Trophoblast cell (in vitro differentiated cells and primary cell): ENCODE data around the gene SUPT5H.

ENCODE experiments used
- DNase-seq, 2 donors: peaks; one replicate each; pipeline ENCODE4 v3.0.0-alpha.2; 2016
- H2AFZ ChIP-seq: 2 replicates; pipeline ENCODE4 v1.6.1; 2013; ENCODE audit warnings: low read length, moderate library complexity, mild to moderate bottlenecking; ENCODE audit not compliant: insufficient read depth, poor library complexity
- H2AK5ac ChIP-seq: 2 replicates; pipeline ENCODE4 v1.6.1; 2013; ENCODE audit warnings: mild to moderate bottlenecking, low read length
- H2BK120ac ChIP-seq: 2 replicates; pipeline ENCODE4 v1.6.1; 2013; ENCODE audit warnings: low read length, mild to moderate bottlenecking, moderate library complexity; ENCODE audit not compliant: insufficient read depth, poor library complexity
- H2BK12ac ChIP-seq: 2 replicates; pipeline ENCODE4 v1.6.1; 2013; ENCODE audit warnings: mild to moderate bottlenecking, low read length, moderate library complexity
- H2BK5ac ChIP-seq: 2 replicates; pipeline ENCODE4 v1.6.1; 2013; ENCODE audit warnings: low read length, low read depth, moderate library complexity, mild to moderate bottlenecking; ENCODE audit not compliant: poor library complexity
- H3K14ac ChIP-seq: 2 replicates; pipeline ENCODE4 v1.6.1; 2013; ENCODE audit warnings: mild to moderate bottlenecking, low read length
- H3K18ac ChIP-seq: 2 replicates; pipeline ENCODE4 v1.6.1; 2013; ENCODE audit warnings: mild to moderate bottlenecking, low read length
- H3K23ac ChIP-seq: 2 replicates; pipeline ENCODE4 v1.6.1; 2013; ENCODE audit warnings: low read length
- H3K27ac ChIP-seq: 2 replicates; pipeline ENCODE4 v1.5.1; 2013; ENCODE audit warnings: low read depth, mild to moderate bottlenecking, inconsistent platforms, low read length, moderate library complexity
- H3K27me3 ChIP-seq: 2 replicates; pipeline ENCODE4 v1.6.1; 2013; ENCODE audit warnings: inconsistent platforms, mild to moderate bottlenecking, low read length, moderate library complexity; ENCODE audit not compliant: insufficient read depth
- H3K36me3 ChIP-seq, 2 experiments: 1 replicate in 1 of 2; 2 replicates in 1 of 2; pipeline ENCODE4 v1.6.1; 2013; ENCODE audit warnings: low read length in 2 of 2, mild to moderate bottlenecking in 2 of 2, moderate library complexity in 1 of 2; ENCODE audit not compliant: insufficient read depth in 2 of 2, control insufficient read depth in 1 of 2
- H3K4ac ChIP-seq: 2 replicates; pipeline ENCODE4 v1.6.1; 2013; ENCODE audit warnings: low read depth, mild to moderate bottlenecking, low read length, moderate library complexity
- H3K4me1 ChIP-seq, 2 experiments: 1 replicate in 1 of 2; 2 replicates in 1 of 2; pipeline ENCODE4 v1.6.1; 2013; ENCODE audit warnings: low read length in 2 of 2, mild to moderate bottlenecking in 2 of 2, moderate library complexity in 1 of 2; ENCODE audit not compliant: insufficient read depth in 2 of 2, control insufficient read depth in 1 of 2
- H3K4me2 ChIP-seq: 2 replicates; pipeline ENCODE4 v1.6.1; 2013; ENCODE audit warnings: inconsistent platforms, mild to moderate bottlenecking, low read length, moderate library complexity
- H3K4me3 ChIP-seq: 2 replicates; pipeline ENCODE4 v1.5.1; 2013; ENCODE audit warnings: mild to moderate bottlenecking, low read depth, low read length, inconsistent platforms
- H3K79me1 ChIP-seq: one replicate; pipeline ENCODE4 v1.6.1; 2013; ENCODE audit warnings: low read length
- H3K79me2 ChIP-seq: 2 replicates; pipeline ENCODE4 v1.6.1; 2013; ENCODE audit warnings: low read length, mild to moderate bottlenecking; ENCODE audit not compliant: control insufficient read depth, insufficient read depth, poor library complexity
- H3K9ac ChIP-seq: 2 replicates; pipeline ENCODE4 v1.6.1; 2013; ENCODE audit warnings: mild to moderate bottlenecking, low read length
- H3K9me3 ChIP-seq: 2 replicates; pipeline ENCODE4 v1.6.1; 2013; ENCODE audit warnings: low read depth, mild to moderate bottlenecking, control low read depth, inconsistent platforms, low read length; ENCODE audit not compliant: insufficient read depth
- H4K12ac ChIP-seq: 2 replicates; pipeline ENCODE4 v1.6.1; 2013; ENCODE audit warnings: low read depth, mild to moderate bottlenecking, low read length, moderate library complexity
- H4K8ac ChIP-seq: 2 replicates; pipeline ENCODE4 v1.6.1; 2013; ENCODE audit warnings: low read depth, mild to moderate bottlenecking, low read length, moderate library complexity
- H4K91ac ChIP-seq: one replicate; pipeline ENCODE4 v1.6.1; 2013; ENCODE audit warnings: low read depth, mild to moderate bottlenecking, low read length, moderate library complexity
- WGBS: extraction: QIAGEN DNeasy Blood & Tissue Kit; methylation state at CpG from one replicate; pipeline ENCODE4 v1.1.7; 2013; ENCODE audit warnings: missing lambda C conversion rate; ENCODE audit not compliant: insufficient read length, insufficient coverage; ENCODE audit errors: extremely low coverage; 5-methylcytosine and 5-hydroxymethylcytosine counted together

The SUPT5H gene

DNA sequence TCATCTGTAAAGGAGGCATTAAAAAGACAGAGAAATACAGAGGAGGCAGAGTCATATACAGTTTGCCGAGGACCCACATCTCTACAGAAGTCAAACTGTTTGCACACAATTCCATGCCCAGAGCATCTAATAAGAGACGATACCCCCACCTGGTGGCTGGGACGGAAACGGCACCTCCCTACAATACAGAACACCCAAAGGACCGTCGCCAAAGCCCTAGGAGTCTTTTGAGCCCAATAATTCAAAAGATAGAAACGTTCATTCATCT is 33.6 kb upstream of the SUPT5H start:
- no peak overlapping the region for H3K18ac ChIP-seq
- H3K4me3 ChIP-seq, result no peak overlapping the region
- no peak overlapping the region for H2BK120ac ChIP-seq
- H3K14ac ChIP-seq, result no peak overlapping the region
- peaks cover 30 to 36% of the 10 kb centered on the region in 2 experiments for H3K4me1 ChIP-seq
- H3K4me2 ChIP-seq, result peak overlapping the region; percentile 18
- no peaks in the 10 kb centered on the region for H3K27me3 ChIP-seq
- H3K4ac ChIP-seq, result no peak overlapping the region
- no peak overlapping the region for H2BK12ac ChIP-seq
- no peak overlapping the region for H4K91ac ChIP-seq
- no peak overlapping the region for H3K27ac ChIP-seq
- H3K79me1 ChIP-seq, result peaks cover 41% of the 10 kb centered on the region
- no peak overlapping the region for H3K9ac ChIP-seq
- no peak overlapping the region for H4K8ac ChIP-seq
- H4K12ac ChIP-seq, result no peak overlapping the region
- H3K36me3 ChIP-seq, result peaks cover 31% of the 10 kb centered on the region in 2 experiments
- no CpG with 5 or more reads among the region's 7 CpGs for WGBS
- no peak overlapping the region for H2BK5ac ChIP-seq
- H2AK5ac ChIP-seq, result no peak overlapping the region
- peaks cover 45% of the 10 kb centered on the region for H3K79me2 ChIP-seq
- peak; percentile 94 to 98 for DNase-seq
- no peak overlapping the region for H2AFZ ChIP-seq
- no peak overlapping the region for H3K23ac ChIP-seq
- H3K9me3 ChIP-seq, result no peaks in the 10 kb centered on the region

- no peak within 1 kb of the TSS for H3K23ac ChIP-seq
- H3K4me1 ChIP-seq, result peaks cover 30 to 36% of the 10 kb centered on the region in 2 experiments
- H4K8ac ChIP-seq, result peak within 1 kb of the TSS; percentile 91
- peak within 1 kb of the TSS; percentile 95 for H2BK5ac ChIP-seq
- H3K27me3 ChIP-seq, result no peaks in the 10 kb centered on the region
- peak within 1 kb of the TSS; percentile 97 for H3K4ac ChIP-seq
- H3K36me3 ChIP-seq, result peaks cover 35 to 36% of the 10 kb centered on the region in 2 experiments
- H3K18ac ChIP-seq, result peak within 1 kb of the TSS; percentile 98
- H2AFZ ChIP-seq, result peak within 1 kb of the TSS; percentile 61
- peak within 1 kb of the TSS; percentile 80 for H3K4me3 ChIP-seq
- H3K79me1 ChIP-seq, result peaks cover 36% of the 10 kb centered on the region
- no peaks in the 10 kb centered on the region for H3K9me3 ChIP-seq
- WGBS, result no CpG with 5 or more reads among the region's 60 CpGs
- peaks cover 40% of the 10 kb centered on the region for H3K79me2 ChIP-seq
- peak within 1 kb of the TSS; percentile 99 for H4K91ac ChIP-seq
- H3K9ac ChIP-seq, result peak within 1 kb of the TSS; percentile 97
- peak within 1 kb of the TSS; percentile 95 for H4K12ac ChIP-seq
- peak within 1 kb of the TSS; percentile 95 for H2AK5ac ChIP-seq
- H2BK120ac ChIP-seq, result peak within 1 kb of the TSS; percentile 94
- peak within 1 kb of the TSS; percentile 97 for H3K14ac ChIP-seq
- H3K27ac ChIP-seq, result peak within 1 kb of the TSS; percentile 86
- H3K4me2 ChIP-seq, result peak within 1 kb of the TSS; percentile 73
- DNase-seq, result peak; percentile 99 to 100
- H2BK12ac ChIP-seq, result peak within 1 kb of the TSS; percentile 59
These were observed 33.1 kb upstream of the SUPT5H start, which contains the start of gene PLEKHG2 for GRCh38 chr19:39412100-39412866. PLEKHG2 (plus strand) TSS chr19:39412669; CDS start chr19:39414087, 1,418 bp downstream.

DNA sequence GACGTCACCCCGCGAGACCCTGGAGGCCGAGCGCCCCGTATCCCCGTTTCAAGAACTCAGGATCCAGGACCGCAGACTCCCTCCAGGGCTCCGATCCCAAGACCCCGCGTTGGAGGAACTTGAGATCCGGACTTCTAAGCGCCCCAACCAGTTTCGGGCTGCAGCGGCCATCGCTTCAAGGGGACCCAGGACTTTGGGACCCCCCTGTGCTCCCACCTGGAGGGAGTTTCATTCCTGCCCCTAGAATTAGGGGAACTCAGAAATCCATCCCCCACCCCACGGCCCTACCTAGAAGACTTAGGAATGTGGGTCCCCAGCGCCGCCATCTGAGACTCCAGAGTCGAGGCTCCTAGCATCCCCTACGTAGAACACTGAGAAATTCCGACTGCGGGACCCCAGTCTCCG is 32.5 kb upstream of the SUPT5H start:
- WGBS, result no CpG with 5 or more reads among the region's 24 CpGs

DNA sequence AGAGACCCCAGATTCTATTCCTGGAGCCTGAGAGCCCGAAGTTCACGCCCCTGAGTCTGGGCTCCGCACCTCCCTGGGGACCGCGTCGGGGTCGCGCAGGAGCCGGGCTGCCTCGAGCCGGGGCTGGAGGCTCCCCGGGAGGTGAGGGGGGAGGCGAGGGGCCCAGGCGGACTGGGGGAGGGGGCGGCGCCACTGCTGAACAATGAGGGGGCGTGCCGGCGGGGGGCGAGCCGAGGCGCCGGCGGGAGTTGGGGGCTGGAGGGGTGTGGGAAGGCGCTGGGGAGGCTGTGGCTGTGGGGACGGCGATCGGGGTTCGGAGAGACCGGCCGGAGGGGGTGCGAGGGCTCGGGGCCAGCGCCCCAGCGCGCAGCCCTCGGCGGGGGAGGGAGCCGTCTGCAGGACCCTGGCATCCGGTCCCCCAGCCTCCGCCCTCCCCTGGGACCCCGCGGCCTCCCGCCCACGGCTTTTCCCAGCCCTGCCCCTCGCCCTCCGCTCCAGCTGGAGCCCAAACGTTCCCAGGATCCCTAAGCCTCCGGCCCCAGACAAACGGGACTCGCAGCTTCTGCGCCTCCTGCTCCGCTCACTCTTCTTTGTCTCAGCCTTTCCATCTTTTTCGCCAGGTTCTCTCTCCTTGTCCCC is 32.0 kb upstream of the SUPT5H start:
- Histone ChIP-seq H3K27me3 (no peaks in the 10 kb centered on the region), H4K8ac (peak overlapping the region; percentile 91), H3K18ac (peak overlapping the region; percentile 98), H3K4me2 (peak overlapping the region; percentile 73), H3K4me3 (peak overlapping the region; percentile 80), H3K36me3 (peaks cover 36 to 37% of the 10 kb centered on the region in 2 experiments), H2BK12ac (peak overlapping the region; percentile 59), H2BK120ac (peak overlapping the region; percentile 94), H3K79me2 (peaks cover 30% of the 10 kb centered on the region), H4K12ac (peak overlapping the region; percentile 95), H3K79me1 (peaks cover 28% of the 10 kb centered on the region), H3K4me1 (peaks cover 23 to 28% of the 10 kb centered on the region in 2 experiments), H4K91ac (peak overlapping the region; percentile 99), H2BK5ac (peak overlapping the region; percentile 95), H3K14ac (peak overlapping the region; percentile 97), H3K27ac (peak overlapping the region; percentile 86), H3K9ac (peak overlapping the region; percentile 97), H2AK5ac (peak overlapping the region; percentile 95), H3K4ac (peak overlapping the region; percentile 97), H2AFZ (peak overlapping the region; percentile 61), H3K9me3 (no peaks in the 10 kb centered on the region), H3K23ac (no peak overlapping the region)
- DNase-seq, result peak in 1 of 2 donors; percentile 50
- WGBS, result no CpG with 5 or more reads among the region's 54 CpGs

More for the DNA sequence above, 32.5 kb upstream of the SUPT5H start:
- peak overlapping the region; percentile 95 for H2AK5ac ChIP-seq
- peak overlapping the region; percentile 99 for H4K91ac ChIP-seq
- H3K27ac ChIP-seq, result peak overlapping the region; percentile 86
- H3K23ac ChIP-seq, result no peak overlapping the region
- peak overlapping the region; percentile 61 for H2AFZ ChIP-seq
- H2BK120ac ChIP-seq, result peak overlapping the region; percentile 94
- peak overlapping the region; percentile 95 for H4K12ac ChIP-seq
- no peaks in the 10 kb centered on the region for H3K27me3 ChIP-seq
- no peak for DNase-seq
- peak overlapping the region; percentile 95 for H2BK5ac ChIP-seq
- peak overlapping the region; percentile 73 for H3K4me2 ChIP-seq
- peaks cover 35% of the 10 kb centered on the region for H3K79me2 ChIP-seq
- H3K18ac ChIP-seq, result peak overlapping the region; percentile 98
- peak overlapping the region; percentile 59 for H2BK12ac ChIP-seq
- H3K9me3 ChIP-seq, result no peaks in the 10 kb centered on the region
- H3K79me1 ChIP-seq, result peaks cover 30% of the 10 kb centered on the region
- H3K4ac ChIP-seq, result peak overlapping the region; percentile 97
- H3K4me3 ChIP-seq, result peak overlapping the region; percentile 80
- H3K14ac ChIP-seq, result peak overlapping the region; percentile 97
- peaks cover 27 to 32% of the 10 kb centered on the region in 2 experiments for H3K4me1 ChIP-seq
- peak overlapping the region; percentile 97 for H3K9ac ChIP-seq
- peaks cover 38 to 39% of the 10 kb centered on the region in 2 experiments for H3K36me3 ChIP-seq
- peak overlapping the region; percentile 91 for H4K8ac ChIP-seq
